ENCODE results near the gene ACOT7.

Gene ACOT7

GRCh38 chr1:6298940-6299465 lies 94.6 kb downstream of the ACOT7 start:
- no peak for DNase-seq
- Mint-ChIP-seq H3K27ac (no peak overlapping the region), H3K36me3 (ENCODE audit: low read depth) (peaks cover 33% of the 10 kb centered on the region), H3K9me3 (no peaks in the 10 kb centered on the region), H3K4me3 (no peak overlapping the region), H3K27me3 (no peaks in the 10 kb centered on the region), H3K4me1 (ENCODE audit: low read depth) (no peaks in the 10 kb centered on the region)

- no peaks in the 10 kb centered on the region for H3K9me3 Mint-ChIP-seq
- no peaks in the 10 kb centered on the region for H3K4me1 Mint-ChIP-seq (ENCODE audit: low read depth)
- H3K4me3 Mint-ChIP-seq: no peak overlapping the region
- no peak overlapping the region for H3K27ac Mint-ChIP-seq
- H3K27me3 Mint-ChIP-seq: no peaks in the 10 kb centered on the region
- peaks cover 36% of the 10 kb centered on the region for H3K36me3 Mint-ChIP-seq (ENCODE audit: low read depth)
- no peak for DNase-seq
These were observed 95.0 kb downstream of the ACOT7 start for GRCh38 chr1:6298530-6298929.

DNA sequence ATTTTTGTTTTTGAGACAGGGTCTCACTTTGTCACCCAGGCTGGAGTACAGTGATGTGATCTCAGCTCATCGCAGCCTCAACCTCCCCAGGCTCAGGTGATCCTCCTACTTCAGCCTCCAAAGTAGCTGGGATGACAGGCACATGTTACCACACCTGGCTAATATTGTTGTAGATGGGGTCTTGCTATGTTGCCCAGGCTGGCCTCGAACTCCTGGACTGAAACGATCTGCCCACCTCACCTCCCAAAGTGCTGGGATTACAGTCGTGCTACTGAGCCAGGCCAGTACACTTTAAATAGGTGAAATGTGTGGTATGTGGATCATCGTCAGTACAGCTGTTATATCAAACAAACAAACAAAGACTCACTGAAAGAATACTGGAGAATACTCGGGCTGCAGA lies 97.7 kb downstream of the ACOT7 start:
- no peak overlapping the region for H3K4me3 Mint-ChIP-seq
- peaks cover 49% of the 10 kb centered on the region for H3K36me3 Mint-ChIP-seq (ENCODE audit: low read depth)
- no peaks in the 10 kb centered on the region for H3K9me3 Mint-ChIP-seq
- no peak for DNase-seq
- H3K4me1 Mint-ChIP-seq (ENCODE audit: low read depth): no peaks in the 10 kb centered on the region
- H3K27ac Mint-ChIP-seq: no peak overlapping the region
- no peaks in the 10 kb centered on the region for H3K27me3 Mint-ChIP-seq

- H3K36me3 Mint-ChIP-seq (ENCODE audit: low read depth): peaks cover 44% of the 10 kb centered on the region
- no peak overlapping the region for H3K4me3 Mint-ChIP-seq
- H3K4me1 Mint-ChIP-seq (ENCODE audit: low read depth): no peaks in the 10 kb centered on the region
- H3K27me3 Mint-ChIP-seq: no peaks in the 10 kb centered on the region
- H3K9me3 Mint-ChIP-seq: no peaks in the 10 kb centered on the region
- H3K27ac Mint-ChIP-seq: no peak overlapping the region
- no peak for DNase-seq
These were observed 98.5 kb downstream of the ACOT7 start for GRCh38 chr1:6294890-6295556.

DNA sequence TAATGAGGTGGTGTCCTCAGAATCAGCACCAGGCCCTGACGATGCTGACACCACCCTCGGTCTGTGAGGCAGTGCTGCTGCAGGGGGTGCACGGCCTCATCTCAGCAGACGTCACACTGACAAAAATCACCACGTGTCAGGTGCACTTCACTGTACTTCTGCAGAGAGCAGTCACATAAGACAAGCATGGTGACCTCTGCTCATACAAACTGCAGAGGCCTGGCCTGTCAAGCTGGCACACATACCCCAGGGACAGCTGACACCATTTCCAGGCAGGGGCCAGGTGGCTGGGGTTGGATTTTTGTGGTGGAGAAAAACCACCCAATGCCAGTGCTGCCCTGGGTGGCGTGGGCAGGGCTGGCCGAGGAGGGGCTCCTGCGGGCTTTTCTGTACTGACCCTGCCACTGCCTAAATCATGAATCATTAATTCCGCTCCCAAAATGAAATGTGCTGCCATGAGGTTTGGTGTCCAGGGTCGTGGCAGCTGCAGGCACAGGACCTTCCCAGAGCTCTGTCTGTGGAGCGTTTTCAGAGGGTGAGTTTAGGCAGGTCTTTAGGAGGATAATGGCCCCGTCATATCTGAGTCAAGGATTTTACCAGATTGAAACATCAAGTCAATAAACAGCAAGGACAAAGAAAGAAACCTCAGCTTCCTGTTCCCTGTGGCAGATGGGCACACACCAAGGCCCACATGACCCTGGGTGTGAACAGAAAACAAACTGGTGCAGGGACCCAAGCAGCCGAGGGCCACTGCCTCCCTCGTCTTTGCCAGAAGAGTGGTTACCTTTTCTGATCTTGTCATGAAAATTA lies 99.3 kb downstream of the ACOT7 start:
- DNase-seq: no peak
- Mint-ChIP-seq H3K4me1 (ENCODE audit: low read depth) (no peaks in the 10 kb centered on the region), H3K4me3 (no peak overlapping the region), H3K9me3 (no peaks in the 10 kb centered on the region), H3K27ac (no peak overlapping the region), H3K27me3 (no peaks in the 10 kb centered on the region), H3K36me3 (ENCODE audit: low read depth) (peaks cover 40% of the 10 kb centered on the region)

DNA sequence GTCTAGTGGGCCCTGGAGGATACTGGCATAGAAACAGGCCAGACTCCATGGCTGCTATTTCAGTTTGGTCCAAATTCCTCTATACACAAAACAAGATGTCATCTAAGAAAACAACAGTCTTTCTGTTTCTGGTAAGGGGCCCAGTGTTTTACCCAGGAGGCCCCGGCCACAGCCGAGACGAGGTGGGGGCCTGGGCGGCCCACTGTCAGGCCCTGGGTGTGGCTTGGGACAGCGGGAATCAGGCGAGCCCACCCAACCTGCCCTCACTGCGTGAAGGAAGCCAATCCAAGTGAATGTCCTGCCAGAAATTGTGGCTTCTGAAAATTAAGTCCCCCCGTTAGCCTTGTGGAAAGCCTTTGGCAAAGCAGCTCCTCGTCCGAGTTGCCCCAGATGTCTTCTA lies 101.5 kb downstream of the ACOT7 start:
- H3K4me3 Mint-ChIP-seq: no peak overlapping the region
- H3K27me3 Mint-ChIP-seq: no peaks in the 10 kb centered on the region
- H3K9me3 Mint-ChIP-seq: no peaks in the 10 kb centered on the region
- no peaks in the 10 kb centered on the region for H3K4me1 Mint-ChIP-seq (ENCODE audit: low read depth)
- no peak overlapping the region for H3K27ac Mint-ChIP-seq
- H3K36me3 Mint-ChIP-seq (ENCODE audit: low read depth): peaks cover 45% of the 10 kb centered on the region
- no peak for DNase-seq

GRCh38 chr1:6288665-6289064 lies 104.9 kb downstream of the ACOT7 start:
- Mint-ChIP-seq H3K9me3 (no peaks in the 10 kb centered on the region), H3K36me3 (ENCODE audit: low read depth) (peaks cover 29% of the 10 kb centered on the region), H3K27ac (no peak overlapping the region), H3K27me3 (no peaks in the 10 kb centered on the region), H3K4me3 (no peak overlapping the region), H3K4me1 (ENCODE audit: low read depth) (no peaks in the 10 kb centered on the region)
- no peak for DNase-seq

DNA sequence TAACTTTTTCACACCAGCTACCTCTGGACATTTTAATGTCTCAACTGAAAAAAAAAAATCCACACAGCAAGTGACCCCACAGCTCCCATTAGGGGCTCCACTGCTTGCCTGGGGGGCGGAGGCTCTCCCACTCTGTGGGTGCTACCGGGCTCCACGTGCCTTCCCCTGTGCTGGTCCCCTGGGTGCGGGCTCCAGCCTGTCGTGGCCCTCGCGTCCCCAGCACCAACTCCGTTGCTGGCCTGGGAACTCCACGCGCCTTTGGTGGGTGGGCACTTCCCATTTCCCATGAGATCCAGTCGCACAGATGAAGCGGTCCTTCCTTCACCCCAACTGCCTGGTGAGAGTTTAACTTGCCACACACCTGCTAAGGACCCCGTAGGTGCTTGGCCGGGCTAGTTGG lies 105.5 kb downstream of the ACOT7 start:
- Mint-ChIP-seq H3K4me1 (ENCODE audit: low read depth) (no peaks in the 10 kb centered on the region), H3K27me3 (no peaks in the 10 kb centered on the region), H3K4me3 (no peak overlapping the region), H3K27ac (no peak overlapping the region), H3K36me3 (ENCODE audit: low read depth) (peaks cover 23% of the 10 kb centered on the region), H3K9me3 (no peaks in the 10 kb centered on the region)
- DNase-seq: no peak

- Mint-ChIP-seq H3K27me3 (no peaks in the 10 kb centered on the region), H3K27ac (no peak overlapping the region), H3K9me3 (no peaks in the 10 kb centered on the region), H3K36me3 (ENCODE audit: low read depth) (peaks cover 19% of the 10 kb centered on the region), H3K4me1 (ENCODE audit: low read depth) (no peaks in the 10 kb centered on the region), H3K4me3 (no peak overlapping the region)
- no peak for DNase-seq
These were observed 106.1 kb downstream of the ACOT7 start for GRCh38 chr1:6287431-6287886.

DNA sequence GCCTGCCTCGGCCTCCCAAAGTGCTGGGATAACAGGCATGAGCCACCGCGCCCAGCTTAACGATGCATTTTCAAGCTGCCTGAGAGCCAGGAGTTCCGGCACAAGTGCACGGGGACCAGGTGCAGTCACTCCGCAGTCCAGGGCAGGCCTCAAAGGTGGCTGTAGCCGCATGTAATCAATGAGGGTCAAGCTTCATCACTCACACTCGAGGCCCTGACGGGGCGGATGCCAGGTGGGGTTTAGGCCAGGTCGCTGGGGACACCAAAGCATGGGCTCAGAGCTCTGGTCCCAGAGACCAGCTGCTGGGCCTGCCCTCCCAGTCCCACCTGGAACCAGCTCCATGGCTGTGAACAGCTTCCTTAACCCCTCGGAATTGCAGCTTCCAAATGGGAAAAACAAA lies 106.5 kb downstream of the ACOT7 start:
- no peak overlapping the region for H3K27ac Mint-ChIP-seq
- H3K36me3 Mint-ChIP-seq (ENCODE audit: low read depth): peaks cover 16% of the 10 kb centered on the region
- no peaks in the 10 kb centered on the region for H3K9me3 Mint-ChIP-seq
- no peak overlapping the region for H3K4me3 Mint-ChIP-seq
- no peaks in the 10 kb centered on the region for H3K27me3 Mint-ChIP-seq
- no peak for DNase-seq
- no peaks in the 10 kb centered on the region for H3K4me1 Mint-ChIP-seq (ENCODE audit: low read depth)

DNA sequence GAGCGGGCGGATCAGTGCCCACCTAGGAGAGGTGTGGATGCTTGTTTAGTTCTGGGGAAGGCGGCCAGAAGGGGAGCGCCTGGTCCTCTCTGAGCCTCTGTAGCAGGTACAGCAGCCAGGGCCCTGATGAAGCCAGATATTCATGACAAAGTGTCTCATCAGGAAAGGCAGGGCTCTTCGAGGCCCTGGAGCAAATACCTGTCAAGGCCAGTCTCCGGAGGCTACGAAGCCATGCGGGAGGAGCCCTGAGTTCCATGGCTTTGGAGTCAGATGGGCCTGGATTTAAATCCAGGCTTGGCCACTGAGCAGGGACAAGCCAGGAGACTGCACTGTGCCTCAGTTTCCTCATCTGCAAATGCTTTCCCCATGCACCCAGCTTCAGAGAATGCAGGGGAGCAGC lies 107.3 kb downstream of the ACOT7 start:
- no peak overlapping the region for H3K4me3 Mint-ChIP-seq
- no peaks in the 10 kb centered on the region for H3K27me3 Mint-ChIP-seq
- H3K9me3 Mint-ChIP-seq: no peaks in the 10 kb centered on the region
- no peaks in the 10 kb centered on the region for H3K4me1 Mint-ChIP-seq (ENCODE audit: low read depth)
- peaks cover 12% of the 10 kb centered on the region for H3K36me3 Mint-ChIP-seq (ENCODE audit: low read depth)
- DNase-seq: no peak
- no peak overlapping the region for H3K27ac Mint-ChIP-seq

DNA sequence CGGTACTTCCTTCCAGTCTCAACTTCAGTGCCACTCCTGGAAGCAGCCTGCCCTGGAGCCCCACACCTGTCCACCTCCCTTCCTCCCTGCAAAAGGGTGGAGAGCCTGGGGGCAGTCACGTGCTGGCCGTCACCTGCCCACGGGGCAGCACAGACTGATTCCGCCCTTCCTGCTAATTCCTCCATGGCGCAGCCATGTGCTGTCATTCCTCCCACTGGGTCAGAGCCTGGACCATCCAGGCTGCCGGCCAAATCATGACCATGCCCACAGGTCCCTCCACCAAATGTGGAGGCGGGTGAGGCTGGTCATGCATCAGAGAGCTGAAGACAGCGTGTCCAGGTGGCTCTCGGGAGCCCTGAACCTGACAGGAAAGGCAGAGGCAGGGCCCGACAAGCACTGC lies 108.2 kb downstream of the ACOT7 start:
- DNase-seq: no peak
- H3K9me3 Mint-ChIP-seq: no peaks in the 10 kb centered on the region
- H3K27ac Mint-ChIP-seq: no peak overlapping the region
- no peak overlapping the region for H3K4me3 Mint-ChIP-seq
- H3K27me3 Mint-ChIP-seq: no peaks in the 10 kb centered on the region
- H3K4me1 Mint-ChIP-seq (ENCODE audit: low read depth): no peaks in the 10 kb centered on the region
- peaks cover 8% of the 10 kb centered on the region for H3K36me3 Mint-ChIP-seq (ENCODE audit: low read depth)

DNA sequence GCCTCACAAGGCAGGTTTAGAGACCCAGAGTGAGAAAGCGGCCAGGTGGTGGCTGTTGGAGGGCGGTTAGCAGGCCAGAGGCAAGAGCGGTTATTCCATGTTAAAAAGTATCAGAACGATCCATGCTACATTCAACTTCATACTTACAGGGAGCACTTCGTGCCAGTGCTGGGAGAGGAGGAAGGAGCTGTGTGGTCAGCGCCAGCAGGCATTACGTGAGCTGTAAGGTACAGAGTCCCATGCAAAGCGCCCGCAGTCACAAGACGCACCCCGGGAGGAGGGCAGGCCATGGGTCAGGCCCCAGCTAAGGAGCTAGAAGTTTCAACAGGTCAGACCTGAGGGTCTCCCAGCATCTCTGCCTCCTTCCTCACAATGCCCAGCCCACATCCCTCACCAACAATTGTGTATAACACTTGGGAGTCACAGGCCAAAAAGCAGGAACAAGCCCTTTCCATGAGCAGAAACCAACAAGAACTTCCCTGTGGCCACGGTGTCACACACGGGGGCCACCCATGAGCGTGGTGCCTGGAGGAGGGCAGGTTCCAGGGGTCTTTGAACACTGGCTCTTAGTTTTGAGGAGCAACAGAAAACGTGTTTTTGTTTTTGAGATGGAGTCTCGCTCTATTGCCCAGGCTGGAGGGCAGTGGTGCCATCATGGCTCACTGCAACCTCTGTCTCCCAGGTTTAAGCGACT lies 110.8 kb downstream of the ACOT7 start:
- DNase-seq: no peak
- H3K9me3 Mint-ChIP-seq: no peaks in the 10 kb centered on the region
- no peak overlapping the region for H3K4me3 Mint-ChIP-seq
- no peak overlapping the region for H3K27ac Mint-ChIP-seq
- H3K4me1 Mint-ChIP-seq (ENCODE audit: low read depth): no peaks in the 10 kb centered on the region
- no peaks in the 10 kb centered on the region for H3K27me3 Mint-ChIP-seq
- H3K36me3 Mint-ChIP-seq (ENCODE audit: low read depth): peaks cover 22% of the 10 kb centered on the region

- H3K4me3 Mint-ChIP-seq: no peak overlapping the region
- H3K36me3 Mint-ChIP-seq (ENCODE audit: low read depth): peaks cover 18% of the 10 kb centered on the region
- DNase-seq: no peak
- H3K4me1 Mint-ChIP-seq (ENCODE audit: low read depth): no peaks in the 10 kb centered on the region
- H3K27ac Mint-ChIP-seq: no peak overlapping the region
- no peaks in the 10 kb centered on the region for H3K9me3 Mint-ChIP-seq
- no peaks in the 10 kb centered on the region for H3K27me3 Mint-ChIP-seq
These were observed 111.8 kb downstream of the ACOT7 start for GRCh38 chr1:6281511-6282402.

All from activated T-cell treated with anti-CD3 and anti-CD28 coated beads, Interleukin-2, amount 50 U/mL, for 24 hours (primary cell).